Cardiac fibroblast (primary cell): ENCODE measurements around the gene MTAP.

Experiments
- DNase-seq, 2 donors: peaks; one replicate each; pipeline versions ENCODE4 v3.0.0 to v3.0.0-alpha.2; 2010; ENCODE audit warnings: low read depth in 2 of 2
- H3K4me3 ChIP-seq, 2 donors: replicated peaks in 1 of 2; 1 replicate in 1 of 2; 2 replicates in 1 of 2; pipeline ENCODE4 v1.5.1; 2011; ENCODE audit warnings: low read depth in 2 of 2, low read length in 2 of 2, mild to moderate bottlenecking in 2 of 2, moderate library complexity in 1 of 2
- CTCF ChIP-seq: IDR thresholded peaks from one replicate; pipeline ENCODE4 v1.5.1; 2011; ENCODE audit warnings: low read depth, mild to moderate bottlenecking, low read length, inconsistent platforms

Gene MTAP

GRCh38 chr9:21766096-21766495 lies 36.3 kb upstream of the MTAP start:
- no peak overlapping the region for H3K4me3 ChIP-seq
- TF ChIP-seq CTCF: no peak
- DNase-seq: no peak

DNA sequence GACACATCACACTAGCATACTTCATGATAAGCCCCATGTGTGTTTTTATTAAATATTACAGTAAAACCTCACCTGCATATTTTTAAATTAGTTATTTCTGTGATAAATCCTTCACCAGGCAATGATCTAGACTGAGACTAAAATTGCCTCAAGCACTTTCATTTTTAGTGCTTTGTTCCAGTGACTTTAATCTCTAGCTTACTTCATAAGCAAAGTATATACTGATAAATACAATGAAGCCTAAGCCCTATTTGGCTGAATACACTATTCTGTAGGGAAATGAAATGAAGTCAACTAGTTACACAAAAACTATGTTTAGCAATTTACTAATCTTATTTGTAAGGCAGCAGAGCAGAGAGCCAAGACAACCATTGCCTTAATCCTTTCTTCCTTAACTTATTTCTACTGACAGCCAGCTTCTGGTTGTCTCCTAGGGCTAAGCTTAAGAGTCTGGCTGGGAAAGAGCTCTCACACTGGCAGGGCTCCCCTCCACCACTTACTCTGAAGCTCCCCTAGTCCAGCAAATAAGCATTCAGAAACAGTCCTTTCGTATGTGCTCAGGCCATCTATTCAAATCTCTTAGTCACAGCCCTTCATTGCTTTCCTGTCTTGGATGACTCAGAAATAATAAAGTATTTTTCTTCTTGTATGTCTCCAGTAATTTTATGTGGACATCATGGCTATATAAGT lies 31.4 kb upstream of the MTAP start:
- peak; percentile 90 to 93 for DNase-seq
- TF ChIP-seq CTCF: no peak
- H3K4me3 ChIP-seq: no peak overlapping the region

DNA sequence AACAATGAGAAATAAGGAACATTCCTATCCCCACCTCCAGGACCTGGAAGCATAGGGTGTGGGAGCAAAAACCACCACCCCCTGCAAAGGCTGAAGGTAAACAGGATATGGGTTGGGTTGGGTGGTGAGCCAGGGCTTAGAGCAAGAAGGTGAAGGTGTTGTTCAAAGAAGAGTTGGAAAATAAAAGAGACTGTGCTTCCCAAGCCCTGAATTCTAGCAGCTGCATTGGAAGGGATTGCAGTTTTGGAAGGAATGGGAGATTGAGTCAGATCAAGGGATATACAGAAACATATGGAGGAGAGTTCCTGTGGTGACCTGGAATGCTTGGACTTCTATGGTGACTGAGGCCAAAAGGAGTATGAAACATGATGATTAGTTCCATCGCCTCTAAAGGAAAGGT lies 24.7 kb upstream of the MTAP start:
- TF ChIP-seq CTCF: no peak
- DNase-seq: peak; percentile 70 to 72
- H3K4me3 ChIP-seq: no peak overlapping the region

- H3K4me3 ChIP-seq: no peak overlapping the region
- TF ChIP-seq CTCF: no peak
- DNase-seq: peak; percentile 75 to 78
These were observed 24.1 kb upstream of the MTAP start for GRCh38 chr9:21778304-21778703.

GRCh38 chr9:21779397-21779796 lies 23.0 kb upstream of the MTAP start:
- no peak for TF ChIP-seq CTCF
- H3K4me3 ChIP-seq: no peak overlapping the region
- peak; percentile 13 to 49 for DNase-seq

DNA sequence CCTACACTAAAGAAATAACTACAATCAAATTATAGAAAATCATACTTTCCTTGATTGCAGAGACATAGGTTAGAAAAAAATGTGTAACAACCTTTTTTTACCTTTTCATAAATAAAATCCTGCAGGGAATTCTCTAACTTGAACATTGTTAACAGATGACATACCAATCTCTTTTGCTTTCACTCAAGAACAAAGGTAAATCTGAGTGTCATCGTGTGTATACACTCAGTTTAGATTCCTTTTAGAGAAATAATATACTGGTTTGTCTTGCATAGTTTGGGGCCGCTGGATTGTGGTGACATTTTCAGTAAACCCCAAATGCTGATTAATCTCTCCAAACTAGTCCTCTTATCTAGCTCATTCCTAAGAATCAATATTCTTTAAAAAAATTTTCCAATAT lies 20.8 kb upstream of the MTAP start:
- no peak overlapping the region for H3K4me3 ChIP-seq
- no peak for DNase-seq
- no peak for TF ChIP-seq CTCF

- no peak for DNase-seq
These were observed 20.2 kb upstream of the MTAP start for GRCh38 chr9:21782205-21782604.

More at GRCh38 chr9:21782205-21782604, 20.2 kb upstream of the MTAP start:
- TF ChIP-seq CTCF: no peak
- H3K4me3 ChIP-seq: no peak overlapping the region
